K562 (cell line): Measurements from ENCODE around the gene CCR7. TPM values are rescaled to one million over a fixed set of nuclear protein-coding genes. Genes with fewer than 3 reads are reported as not detected.
A peak's percentile ranks its signal among the peaks of the same experiment; 100 is the strongest.

Experiments
- CEBPG ChIP-seq, 3 experiments: fragments of 200-800 bp in 1 of 3; sonication (Bioruptor generic) in 1 of 3; sonication (generic) in 1 of 3; formaldehyde crosslinking in 1 of 3; IDR thresholded peaks in 2 of 3; conservative IDR thresholded peaks in 1 of 3; 2 replicates each; pipeline versions ENCODE4 v1.6.1 to v1.8.0; 2016 to 2022; ENCODE audit warnings: missing compliant biosample characterization in 2 of 3, missing genetic modification characterization in 2 of 3, mild to moderate bottlenecking in 1 of 3, missing genetic modification reagents in 1 of 3
- CGGBP1 ChIP-seq: fragments of 250-450 bp; sonication (Bioruptor Pico); IDR thresholded peaks from 2 replicates; pipeline ENCODE4 v1.9.0; 2021; ENCODE audit warnings: mild to moderate bottlenecking
- COPS2 ChIP-seq: fragments of 450-650 bp; conservative IDR thresholded peaks from 2 replicates; pipeline ENCODE4 v1.6.1; 2016; ENCODE audit warnings: mild to moderate bottlenecking, moderate library complexity
- CREB1 ChIP-seq, 2 experiments: sonication (generic) in 1 of 2; formaldehyde crosslinking in 1 of 2; IDR thresholded peaks; 2 replicates each; pipeline versions ENCODE4 v1.6.1 to v1.8.0; 2012 to 2022; ENCODE audit warnings: inconsistent platforms in 1 of 2, mild to moderate bottlenecking in 1 of 2, missing genetic modification reagents in 1 of 2, moderate library complexity in 1 of 2
- CREB3L1 ChIP-seq: fragments of 450-650 bp; IDR thresholded peaks from 2 replicates; pipeline ENCODE4 v1.6.1; 2014; ENCODE audit warnings: low read depth, mild to moderate bottlenecking, moderate library complexity, borderline replicate concordance
- EWSR1 ChIP-seq: fragments of 450-650 bp; IDR thresholded peaks from 2 replicates; pipeline ENCODE4 v1.6.1; 2018; ENCODE audit warnings: borderline replicate concordance, mild to moderate bottlenecking, low read depth, moderate library complexity; ENCODE audit not compliant: partially characterized antibody
- FOXA1 ChIP-seq: fragments of 450-650 bp; IDR thresholded peaks from 2 replicates; pipeline ENCODE4 v1.6.1; 2016; ENCODE audit warnings: mild to moderate bottlenecking, borderline replicate concordance
- FOXP4 ChIP-seq: sonication (generic); formaldehyde crosslinking; IDR thresholded peaks from 2 replicates; pipeline ENCODE4 v1.8.0; 2022; ENCODE audit warnings: mild to moderate bottlenecking, missing genetic modification reagents, borderline replicate concordance
- JUND ChIP-seq, 2 experiments: IDR thresholded peaks; 2 replicates in 1 of 2; 3 replicates in 1 of 2; pipeline ENCODE4 v1.6.1; 2011; ENCODE audit warnings: borderline replicate concordance in 2 of 2, low read depth in 2 of 2, low read length in 2 of 2, improper control_type of control experiment in 1 of 2, missing biosample characterization in 1 of 2, missing genetic modification characterization in 1 of 2, missing genetic modification reagents in 1 of 2
- NUFIP1 ChIP-seq: fragments of 450-650 bp; IDR thresholded peaks from 2 replicates; pipeline ENCODE4 v1.6.1; 2018; ENCODE audit not compliant: partially characterized antibody
- POLR2G ChIP-seq: fragments of 200-400 bp; formaldehyde crosslinking; IDR thresholded peaks from 2 replicates; pipeline ENCODE4 v1.6.1; 2017; ENCODE audit warnings: low read depth, mild to moderate bottlenecking, antibody characterized with exemption, low read length, moderate library complexity
- SFPQ ChIP-seq: fragments of 200-400 bp; formaldehyde crosslinking; IDR thresholded peaks from 2 replicates; pipeline ENCODE4 v1.6.1; 2017; ENCODE audit warnings: mild to moderate bottlenecking, low read depth, low read length, moderate library complexity
- SP2 ChIP-seq: IDR thresholded peaks from 2 replicates; pipeline ENCODE4 v1.6.1; 2011; ENCODE audit warnings: mild to moderate bottlenecking, low read depth, low read length, moderate library complexity; ENCODE audit not compliant: poor library complexity, severe bottlenecking; ENCODE audit errors: extremely low read depth
- ZNF253 ChIP-seq: fragments of 250-450 bp; sonication (Bioruptor Pico); conservative IDR thresholded peaks from 2 replicates; pipeline ENCODE4 v1.6.1; 2021; ENCODE audit warnings: mild to moderate bottlenecking
- ZNF551 ChIP-seq: fragments of 250-450 bp; sonication (Bioruptor Pico); IDR thresholded peaks from 2 replicates; pipeline ENCODE4 v1.5.0; 2021; ENCODE audit warnings: mild to moderate bottlenecking, moderate library complexity
- ZNF584 ChIP-seq: fragments of 200-800 bp; sonication (Bioruptor generic); IDR thresholded peaks from 2 replicates; pipeline ENCODE4 v1.6.1; 2016; ENCODE audit warnings: low read depth, mild to moderate bottlenecking, missing genetic modification characterization, missing compliant biosample characterization
- ZNF764 ChIP-seq: fragments of 250-450 bp; sonication (Bioruptor Pico); IDR thresholded peaks from 2 replicates; pipeline ENCODE4 v1.4.0; 2020; ENCODE audit warnings: low read depth, mild to moderate bottlenecking, moderate library complexity
- ZNF830 ChIP-seq: fragments of 250-450 bp; sonication (Bioruptor Pico); IDR thresholded peaks from 2 replicates; pipeline ENCODE4 v1.5.0; 2021; ENCODE audit warnings: mild to moderate bottlenecking
- polyA plus RNA-seq, 8 experiments: library from polyadenylated mRNA; depleted of rRNA in 4 of 8; stranded (reverse) in 5 of 8; unstranded in 3 of 8; fragments of >200 nt; fragmentation: Nextera tagmentation in 2 of 8; fragmentation: Illumina TruSeq in 1 of 8; extraction: Ambion mirVana in 2 of 8; extraction: Trizol in 1 of 8; gene quantifications; 2 replicates each; pipeline versions ENCODE4 v1.2.1 to v1.2.3, GENCODE V29; 2011 to 2014; ENCODE audit warnings: inconsistent platforms in 1 of 8, missing spikeins in 1 of 8
- total RNA-seq, 7 experiments: library from RNA; depleted of rRNA in 6 of 7; stranded (reverse); fragments of >200 nt in 6 of 7; fragmentation: Illumina TruSeq in 2 of 7; extraction: Trizol in 2 of 7; gene quantifications; 2 replicates each; pipeline versions ENCODE4 v1.2.1 to v1.2.3, GENCODE V29; 2011 to 2021; ENCODE audit warnings: low replicate concordance in 1 of 7

The CCR7 gene
- total and polyA plus RNA-seq, 9 of the 15 experiments (the other 6 are each of a cell fraction or from before 2014, with no cell fraction given), result 0.14 to 1.4 (median 0.56) TPM

GRCh38 chr17:40560592-40561293 is 4.5 kb downstream of the CCR7 start (continued):
- TF ChIP-seq CREB3L1 (peak; percentile 43; the same call in 1 of the 2 replicates), CREB1 (IDR thresholded peaks at IDR 0.05) (no peak), CREB1 (CRISPR knock-in tag; IDR thresholded peaks at IDR 0.05) (no peak), SFPQ (no peak), FOXA1 (no peak), ZNF764 (no peak), ZNF253 (CRISPR knock-in tag) (no peak), ZNF551 (CRISPR knock-in tag) (no peak), POLR2G (no peak), JUND (IDR thresholded peaks at IDR 0.05; ENCODE audit: borderline replicate concordance, low read depth, low read length) (peak; percentile 73), JUND (tag; IDR thresholded peaks at IDR 0.05; ENCODE audit: borderline replicate concordance, low read depth, low read length) (peak; percentile 43; the same call in 2 of the 3 replicates), COPS2 (no peak), CGGBP1 (CRISPR knock-in tag) (no peak), FOXP4 (CRISPR knock-in tag) (no peak), ZNF830 (CRISPR knock-in tag) (no peak), NUFIP1 (no peak), CEBPG (CRISPR knock-in tag; IDR thresholded peaks at IDR 0.05) (no peak), CEBPG (tag; conservative IDR thresholded peaks at IDR 0.05 in 1 of 2, IDR thresholded peaks at IDR 0.05 in 1 of 2) (peak in 1 of 2 experiments; percentile 35; a peak in 1 of 4 replicates), EWSR1 (no peak), ZNF584 (CRISPR knock-in tag) (no peak), SP2 (no peak)
